Lower lobe of right lung (tissue), 2 donors: ENCODE results near the gene CPB2. TPM values are rescaled to one million over a fixed set of nuclear protein-coding genes. Genes with fewer than 3 reads are reported as not detected.

ENCODE experiments used
- ATAC-seq, 2 donors: fragments of 200-7000 bp; cut with Tn5 transposase; one replicate each; pipeline ENCODE4 v1.9.1; 2020 to 2022; ENCODE audit warnings: mild to moderate bottlenecking in 2 of 2, moderate library complexity in 2 of 2
- DNase-seq: peaks from one replicate; pipeline ENCODE4 v3.0.0-alpha.2; 2020
- H3K27ac ChIP-seq: fragments of 200-600 bp; one replicate; pipeline ENCODE4 v1.8.0; 2022
- H3K27me3 ChIP-seq: fragments of 200-600 bp; one replicate; pipeline ENCODE4 v1.8.0; 2022; ENCODE audit warnings: low read depth
- H3K36me3 ChIP-seq: fragments of 200-600 bp; one replicate; pipeline ENCODE4 v1.8.0; 2022; ENCODE audit warnings: mild to moderate bottlenecking
- H3K4me1 ChIP-seq: fragments of 200-600 bp; one replicate; pipeline ENCODE4 v1.8.0; 2022
- H3K4me3 ChIP-seq: fragments of 200-600 bp; one replicate; pipeline ENCODE4 v1.8.0; 2022; ENCODE audit warnings: mild to moderate bottlenecking
- H3K9me3 ChIP-seq: fragments of 200-600 bp; one replicate; pipeline ENCODE4 v1.8.0; 2022
- CTCF ChIP-seq: fragments of 200-600 bp; IDR thresholded peaks from one replicate; pipeline ENCODE4 v1.8.0; 2022; ENCODE audit warnings: antibody characterized with exemption, mild to moderate bottlenecking
- intact Hi-C: fragments of 100-400 bp; cut with DNase I; formaldehyde crosslinking; loops from one replicate; pipeline ENCODE4 v1.11.0; 2022
- total RNA-seq: library from RNA; stranded (reverse); fragmentation: NEBNext Ultra II Directional; extraction: Animal tissue kit (Norgen Biotek cat#: 25700); gene quantifications from one replicate; pipeline ENCODE4 v1.2.1, GENCODE V29; 2021
- donor health status: DM: no; HTN: yes; CAD: no; lungs with severe emphysema.

CPB2 gene
- total RNA-seq, 1 donor from 2014 or later = 33.5 TPM

DNA sequence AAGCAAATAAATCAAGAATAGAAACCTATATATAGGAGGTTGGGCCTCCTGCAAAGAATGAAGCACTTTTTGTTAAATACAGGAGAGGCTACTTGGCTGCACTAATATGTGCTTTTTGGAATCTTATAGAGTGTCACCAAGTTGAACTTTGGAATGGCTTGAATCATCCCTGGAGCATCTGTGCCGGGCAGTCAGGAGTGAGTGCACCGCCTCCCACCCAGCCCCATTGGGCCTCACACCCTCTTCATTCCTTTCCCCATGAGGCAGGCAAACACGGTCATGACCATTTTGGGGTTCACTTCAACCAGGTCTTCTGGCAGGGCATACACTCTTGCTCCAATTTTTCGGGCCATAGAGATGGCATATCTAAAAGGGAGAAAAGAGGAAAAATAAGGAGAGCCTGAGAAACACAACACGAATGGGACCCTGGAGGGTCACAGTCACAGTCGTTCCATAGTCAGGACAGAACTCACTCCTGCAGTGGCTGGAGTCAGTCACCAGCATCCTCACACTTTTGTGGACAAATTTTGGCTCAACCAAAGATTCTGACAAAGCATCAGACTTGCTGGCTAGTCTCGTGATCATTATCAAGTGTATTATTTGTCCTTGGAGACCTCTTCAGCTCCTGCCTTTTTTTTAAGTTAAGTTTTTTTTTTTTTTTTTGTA is 22.7 kb upstream of the CPB2 start:
- Histone ChIP-seq H3K27me3 (no peaks in the 10 kb centered on the region), H3K9me3 (no peaks in the 10 kb centered on the region), H3K4me3 (no peak overlapping the region), H3K36me3 (peaks cover 44% of the 10 kb centered on the region), H3K27ac (no peak overlapping the region), H3K4me1 (peaks cover 14% of the 10 kb centered on the region)
- no peak for TF ChIP-seq CTCF
- ATAC-seq = no peak
- DNase-seq = no peak
- intact Hi-C loops = no loop called here

DNA sequence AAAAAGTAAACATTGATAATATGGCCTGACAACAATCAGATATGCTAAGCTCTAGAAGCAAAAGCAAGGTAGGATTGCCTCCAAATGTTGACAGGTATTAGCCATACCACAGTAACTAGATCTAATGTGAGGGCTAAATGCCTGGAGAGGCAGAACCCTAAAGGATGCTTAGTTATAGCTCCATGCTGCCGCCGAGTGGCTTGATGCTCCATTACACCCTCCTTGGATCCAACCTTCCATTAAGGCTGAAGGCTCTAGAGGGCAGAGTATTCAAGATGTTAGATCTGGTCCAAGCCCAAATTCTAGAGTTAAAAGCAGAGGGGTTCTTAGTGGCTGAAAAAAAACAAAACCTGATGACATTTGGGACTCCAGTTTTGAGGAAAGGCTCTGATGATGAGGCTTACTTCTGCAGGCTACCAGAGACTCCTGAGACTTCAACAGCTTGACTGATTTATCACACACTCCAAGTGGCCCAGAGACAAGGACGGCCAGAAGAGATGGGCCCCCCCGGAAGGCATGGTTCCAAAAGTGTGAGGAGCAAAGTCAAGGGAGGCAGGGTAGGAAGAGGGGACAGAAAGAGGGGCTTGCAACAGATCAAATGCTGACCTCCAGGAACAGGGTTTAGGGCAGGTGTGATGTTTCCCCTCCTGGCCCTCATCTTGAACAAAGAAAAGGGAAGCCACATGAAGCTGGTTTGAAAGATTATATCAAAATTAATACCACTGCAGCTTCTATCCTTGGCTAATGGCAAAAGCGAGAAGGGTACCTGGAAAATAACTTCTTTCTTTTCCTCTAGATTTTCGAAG is 21.9 kb upstream of the CPB2 start:
- H3K9me3 ChIP-seq = no peaks in the 10 kb centered on the region
- DNase-seq (peak; percentile 77), ATAC-seq (peak; percentile 92)
- no peak overlapping the region for H3K4me3 ChIP-seq
- no peaks in the 10 kb centered on the region for H3K27me3 ChIP-seq
- H3K4me1 ChIP-seq = peaks cover 14% of the 10 kb centered on the region
- H3K27ac ChIP-seq = no peak overlapping the region
- peak; percentile 80 for TF ChIP-seq CTCF
- H3K36me3 ChIP-seq = peaks cover 39% of the 10 kb centered on the region
- intact Hi-C loops = no loop called here

DNA sequence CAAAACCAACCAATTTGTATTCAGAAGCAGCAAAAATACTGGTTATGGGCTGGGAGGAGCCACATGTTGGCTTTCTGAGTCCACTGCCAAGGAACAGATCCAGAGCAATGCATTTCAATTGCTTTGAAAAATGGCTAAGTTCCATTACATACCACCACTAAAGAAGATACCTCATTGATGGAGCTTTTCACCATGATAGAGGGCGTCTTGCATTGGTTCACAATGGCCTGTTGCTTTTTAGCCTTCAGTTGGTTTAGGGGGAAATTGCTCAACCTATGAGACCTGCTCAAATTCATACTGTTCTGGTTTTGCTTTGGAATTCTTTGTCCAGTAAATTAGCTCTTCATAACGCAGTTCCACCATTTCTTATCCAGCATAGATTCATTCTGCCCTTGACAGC is 21.2 kb upstream of the CPB2 start:
- ATAC-seq = no peak
- Histone ChIP-seq H3K27ac (no peak overlapping the region), H3K9me3 (no peaks in the 10 kb centered on the region)

DNA sequence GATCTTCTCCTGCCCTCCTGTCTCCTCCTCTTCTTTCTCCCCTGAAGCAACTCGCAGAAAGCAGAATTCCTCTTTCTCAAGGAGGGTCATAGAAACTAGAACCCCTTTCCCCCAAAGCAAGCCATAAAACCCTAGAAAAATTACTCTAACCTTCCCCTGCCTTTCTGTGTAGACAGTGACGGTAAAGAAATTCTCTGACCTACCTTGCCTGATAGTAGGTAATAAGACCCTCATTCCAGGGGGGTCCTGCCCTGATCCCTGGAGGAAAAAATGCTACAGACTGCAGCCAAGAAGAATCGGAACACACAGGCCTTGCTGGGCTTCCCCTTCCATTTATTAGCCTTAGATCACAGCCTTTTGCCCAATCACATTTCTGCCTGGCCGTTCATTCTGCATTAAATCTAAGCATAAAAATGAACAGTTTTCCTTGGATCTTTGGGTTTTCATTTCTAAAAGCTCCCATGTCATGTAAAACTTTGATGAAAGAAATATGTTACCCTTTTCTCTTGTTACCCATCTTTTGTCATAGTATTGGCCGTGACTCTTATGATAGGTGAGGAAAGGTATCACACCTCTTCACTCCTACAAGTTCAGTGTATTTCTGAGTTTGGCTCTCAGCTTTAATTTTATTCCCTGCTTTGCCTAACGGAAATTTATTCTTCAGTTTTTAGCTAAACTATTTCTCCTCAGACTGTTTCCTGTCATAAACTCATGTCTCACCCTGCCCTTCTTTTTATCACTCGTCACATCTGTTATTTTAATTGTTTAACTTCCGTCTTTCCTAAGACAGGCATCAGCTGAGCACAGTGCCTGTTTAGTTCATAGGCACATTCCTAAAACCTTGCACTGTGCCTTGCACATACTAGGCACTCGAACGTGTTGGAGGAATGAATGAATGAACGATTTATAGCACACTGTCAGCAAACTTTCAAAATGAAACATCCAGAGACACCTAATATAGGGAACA is 20.4 kb upstream of the CPB2 start:
- Histone ChIP-seq H3K9me3 (no peaks in the 10 kb centered on the region), H3K27me3 (no peaks in the 10 kb centered on the region), H3K4me3 (no peak overlapping the region), H3K36me3 (peaks cover 28% of the 10 kb centered on the region), H3K4me1 (peaks cover 24% of the 10 kb centered on the region), H3K27ac (no peak overlapping the region)
- ATAC-seq = no peak
- DNase-seq = no peak
- intact Hi-C loops = no loop called here
- no peak for TF ChIP-seq CTCF

More for the DNA sequence above, 21.2 kb upstream of the CPB2 start:
- Histone ChIP-seq H3K36me3 (peaks cover 36% of the 10 kb centered on the region), H3K27me3 (no peaks in the 10 kb centered on the region), H3K4me1 (peaks cover 16% of the 10 kb centered on the region), H3K4me3 (no peak overlapping the region)
- no peak for DNase-seq
- TF ChIP-seq CTCF = no peak
- intact Hi-C loops = no loop called here

DNA sequence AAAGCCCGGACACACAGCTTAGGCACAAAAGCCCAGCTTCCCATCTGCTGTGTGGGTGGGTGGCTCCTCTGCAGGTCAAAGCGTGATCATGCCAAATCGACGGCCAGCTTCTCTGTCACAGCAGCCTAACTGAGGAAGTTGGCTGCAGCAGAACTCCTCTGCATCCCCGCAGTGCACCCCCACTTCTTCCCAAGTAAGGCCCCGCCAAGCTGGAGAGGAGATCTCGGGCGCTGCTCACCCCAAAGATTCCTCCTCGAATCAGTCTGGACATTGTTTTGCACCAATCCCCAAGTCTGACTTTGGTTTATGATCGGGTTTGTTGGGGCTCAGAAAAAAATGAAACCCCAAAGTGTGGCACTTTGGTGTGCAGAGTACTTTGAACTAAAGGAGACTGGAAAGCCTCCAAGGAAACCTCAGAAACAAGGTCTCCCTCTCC is 19.7 kb upstream of the CPB2 start:
- Histone ChIP-seq H3K27me3 (no peaks in the 10 kb centered on the region), H3K4me3 (no peak overlapping the region), H3K27ac (no peak overlapping the region), H3K9me3 (no peaks in the 10 kb centered on the region), H3K4me1 (peaks cover 29% of the 10 kb centered on the region), H3K36me3 (peaks cover 21% of the 10 kb centered on the region)
- intact Hi-C loops = no loop called here
- no peak for ATAC-seq
- no peak for TF ChIP-seq CTCF
- DNase-seq = peak; percentile 59
